Trophoblast cell (in vitro differentiated cells and primary cell): ENCODE data around the gene VPS29.

Experiments
- DNase-seq, 2 donors: peaks; one replicate each; pipeline ENCODE4 v3.0.0-alpha.2; 2016
- H2AFZ ChIP-seq: 2 replicates; pipeline ENCODE4 v1.6.1; 2013; ENCODE audit warnings: low read length, moderate library complexity, mild to moderate bottlenecking; ENCODE audit not compliant: insufficient read depth, poor library complexity
- H2AK5ac ChIP-seq: 2 replicates; pipeline ENCODE4 v1.6.1; 2013; ENCODE audit warnings: mild to moderate bottlenecking, low read length
- H2BK120ac ChIP-seq: 2 replicates; pipeline ENCODE4 v1.6.1; 2013; ENCODE audit warnings: low read length, mild to moderate bottlenecking, moderate library complexity; ENCODE audit not compliant: insufficient read depth, poor library complexity
- H2BK12ac ChIP-seq: 2 replicates; pipeline ENCODE4 v1.6.1; 2013; ENCODE audit warnings: mild to moderate bottlenecking, low read length, moderate library complexity
- H2BK5ac ChIP-seq: 2 replicates; pipeline ENCODE4 v1.6.1; 2013; ENCODE audit warnings: low read length, low read depth, moderate library complexity, mild to moderate bottlenecking; ENCODE audit not compliant: poor library complexity
- H3K14ac ChIP-seq: 2 replicates; pipeline ENCODE4 v1.6.1; 2013; ENCODE audit warnings: mild to moderate bottlenecking, low read length
- H3K18ac ChIP-seq: 2 replicates; pipeline ENCODE4 v1.6.1; 2013; ENCODE audit warnings: mild to moderate bottlenecking, low read length
- H3K23ac ChIP-seq: 2 replicates; pipeline ENCODE4 v1.6.1; 2013; ENCODE audit warnings: low read length
- H3K27ac ChIP-seq: 2 replicates; pipeline ENCODE4 v1.5.1; 2013; ENCODE audit warnings: low read depth, mild to moderate bottlenecking, inconsistent platforms, low read length, moderate library complexity
- H3K27me3 ChIP-seq: 2 replicates; pipeline ENCODE4 v1.6.1; 2013; ENCODE audit warnings: inconsistent platforms, mild to moderate bottlenecking, low read length, moderate library complexity; ENCODE audit not compliant: insufficient read depth
- H3K36me3 ChIP-seq, 2 experiments: 1 replicate in 1 of 2; 2 replicates in 1 of 2; pipeline ENCODE4 v1.6.1; 2013; ENCODE audit warnings: low read length in 2 of 2, mild to moderate bottlenecking in 2 of 2, moderate library complexity in 1 of 2; ENCODE audit not compliant: insufficient read depth in 2 of 2, control insufficient read depth in 1 of 2
- H3K4ac ChIP-seq: 2 replicates; pipeline ENCODE4 v1.6.1; 2013; ENCODE audit warnings: low read depth, mild to moderate bottlenecking, low read length, moderate library complexity
- H3K4me1 ChIP-seq, 2 experiments: 1 replicate in 1 of 2; 2 replicates in 1 of 2; pipeline ENCODE4 v1.6.1; 2013; ENCODE audit warnings: low read length in 2 of 2, mild to moderate bottlenecking in 2 of 2, moderate library complexity in 1 of 2; ENCODE audit not compliant: insufficient read depth in 2 of 2, control insufficient read depth in 1 of 2
- H3K4me2 ChIP-seq: 2 replicates; pipeline ENCODE4 v1.6.1; 2013; ENCODE audit warnings: inconsistent platforms, mild to moderate bottlenecking, low read length, moderate library complexity
- H3K4me3 ChIP-seq: 2 replicates; pipeline ENCODE4 v1.5.1; 2013; ENCODE audit warnings: mild to moderate bottlenecking, low read depth, low read length, inconsistent platforms
- H3K79me1 ChIP-seq: one replicate; pipeline ENCODE4 v1.6.1; 2013; ENCODE audit warnings: low read length
- H3K79me2 ChIP-seq: 2 replicates; pipeline ENCODE4 v1.6.1; 2013; ENCODE audit warnings: low read length, mild to moderate bottlenecking; ENCODE audit not compliant: control insufficient read depth, insufficient read depth, poor library complexity
- H3K9ac ChIP-seq: 2 replicates; pipeline ENCODE4 v1.6.1; 2013; ENCODE audit warnings: mild to moderate bottlenecking, low read length
- H3K9me3 ChIP-seq: 2 replicates; pipeline ENCODE4 v1.6.1; 2013; ENCODE audit warnings: low read depth, mild to moderate bottlenecking, control low read depth, inconsistent platforms, low read length; ENCODE audit not compliant: insufficient read depth
- H4K12ac ChIP-seq: 2 replicates; pipeline ENCODE4 v1.6.1; 2013; ENCODE audit warnings: low read depth, mild to moderate bottlenecking, low read length, moderate library complexity
- H4K8ac ChIP-seq: 2 replicates; pipeline ENCODE4 v1.6.1; 2013; ENCODE audit warnings: low read depth, mild to moderate bottlenecking, low read length, moderate library complexity
- H4K91ac ChIP-seq: one replicate; pipeline ENCODE4 v1.6.1; 2013; ENCODE audit warnings: low read depth, mild to moderate bottlenecking, low read length, moderate library complexity
- WGBS: extraction: QIAGEN DNeasy Blood & Tissue Kit; methylation state at CpG from one replicate; pipeline ENCODE4 v1.1.7; 2013; ENCODE audit warnings: missing lambda C conversion rate; ENCODE audit not compliant: insufficient read length, insufficient coverage; ENCODE audit errors: extremely low coverage; 5-methylcytosine and 5-hydroxymethylcytosine counted together

VPS29 gene

DNA sequence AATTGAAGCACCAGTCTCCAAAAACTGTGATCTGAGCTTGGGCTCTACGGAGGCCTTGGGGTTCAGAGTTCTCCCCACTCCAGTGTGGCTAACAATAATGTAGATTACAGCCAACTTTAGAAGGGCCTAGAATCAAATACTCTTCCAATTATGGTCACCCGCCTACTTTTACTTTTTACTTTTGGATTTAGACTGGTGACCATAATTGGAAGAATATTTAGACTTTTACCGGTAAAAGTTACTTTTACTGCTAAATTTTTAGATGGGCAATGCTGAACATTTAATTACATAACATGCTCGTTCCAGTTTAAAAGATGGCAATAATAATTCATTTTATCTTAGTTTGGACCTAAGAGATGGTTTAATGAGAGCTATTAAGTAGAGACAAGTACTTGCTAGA, 42.1 kb upstream of the VPS29 start:
- WGBS: no CpG with 5 or more reads among the region's 4 CpGs
- Histone ChIP-seq H3K79me1 (no peaks in the 10 kb centered on the region), H2BK5ac (no peak overlapping the region)

DNA sequence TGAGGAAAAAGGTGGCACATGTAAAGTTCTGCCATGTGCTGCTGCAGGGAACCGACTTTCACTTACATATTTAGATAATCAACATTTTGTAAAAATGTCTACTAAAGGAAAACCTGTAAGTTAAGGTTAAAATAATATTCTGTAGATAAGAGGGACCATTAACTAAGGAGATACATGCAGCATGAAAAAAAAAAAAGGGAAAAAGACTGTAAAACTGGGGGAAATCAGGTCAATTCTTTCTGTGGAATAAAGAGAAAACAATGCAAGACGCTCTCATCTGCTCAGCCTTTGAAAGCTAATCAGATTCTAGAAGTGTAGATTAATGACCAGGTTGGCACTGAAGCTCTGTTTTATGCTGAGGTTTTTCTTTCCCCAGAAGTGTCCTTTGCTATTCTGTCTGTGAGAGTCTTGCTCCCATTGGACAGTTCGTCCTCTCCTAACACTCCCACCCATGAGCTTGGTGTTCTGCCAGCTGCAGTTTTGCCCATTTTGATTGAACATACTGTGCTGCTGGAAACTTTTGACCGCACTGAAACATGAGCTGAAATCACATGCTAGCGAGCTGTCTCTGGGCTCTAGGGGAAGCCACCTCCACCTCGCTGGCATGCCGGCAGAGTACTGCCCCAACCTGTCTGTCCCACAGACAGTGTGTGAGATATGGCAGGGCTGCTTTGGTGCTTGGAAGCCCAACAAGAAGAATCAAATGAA, 41.5 kb upstream of the VPS29 start:
- Histone ChIP-seq H3K79me1 (no peaks in the 10 kb centered on the region), H4K8ac (no peak overlapping the region), H3K36me3 (peaks cover 4 to 6% of the 10 kb centered on the region in 2 experiments), H3K23ac (no peak overlapping the region), H2AK5ac (no peak overlapping the region), H2BK12ac (no peak overlapping the region), H3K9me3 (no peaks in the 10 kb centered on the region), H4K12ac (no peak overlapping the region), H3K27ac (no peak overlapping the region), H3K79me2 (no peaks in the 10 kb centered on the region), H3K4ac (no peak overlapping the region), H3K4me1 (peaks cover 0 to 5% of the 10 kb centered on the region in 2 experiments), H2BK120ac (no peak overlapping the region), H2BK5ac (no peak overlapping the region), H4K91ac (no peak overlapping the region), H3K9ac (no peak overlapping the region), H3K4me3 (no peak overlapping the region), H3K4me2 (no peak overlapping the region), H3K14ac (no peak overlapping the region), H3K18ac (no peak overlapping the region), H3K27me3 (no peaks in the 10 kb centered on the region), H2AFZ (no peak overlapping the region)
- WGBS: no CpG with 5 or more reads among the region's 7 CpGs
- no peak for DNase-seq

More for the DNA sequence above, 42.1 kb upstream of the VPS29 start:
- no peak overlapping the region for H2BK12ac ChIP-seq
- H3K79me2 ChIP-seq: no peaks in the 10 kb centered on the region
- H3K14ac ChIP-seq: no peak overlapping the region
- H3K4me2 ChIP-seq: no peak overlapping the region
- H2BK120ac ChIP-seq: no peak overlapping the region
- no peak overlapping the region for H3K23ac ChIP-seq
- no peak overlapping the region for H2AFZ ChIP-seq
- H2AK5ac ChIP-seq: no peak overlapping the region
- no peak overlapping the region for H3K9ac ChIP-seq
- no peaks in the 10 kb centered on the region for H3K27me3 ChIP-seq
- H3K4me3 ChIP-seq: no peak overlapping the region
- H3K18ac ChIP-seq: no peak overlapping the region
- H4K12ac ChIP-seq: no peak overlapping the region
- H3K4me1 ChIP-seq: peaks cover 0 to 5% of the 10 kb centered on the region in 2 experiments
- no peak overlapping the region for H4K8ac ChIP-seq
- H3K4ac ChIP-seq: no peak overlapping the region
- H4K91ac ChIP-seq: no peak overlapping the region
- H3K27ac ChIP-seq: no peak overlapping the region
- peaks cover 4% of the 10 kb centered on the region in 2 experiments for H3K36me3 ChIP-seq
- DNase-seq: no peak
- H3K9me3 ChIP-seq: no peaks in the 10 kb centered on the region

DNA sequence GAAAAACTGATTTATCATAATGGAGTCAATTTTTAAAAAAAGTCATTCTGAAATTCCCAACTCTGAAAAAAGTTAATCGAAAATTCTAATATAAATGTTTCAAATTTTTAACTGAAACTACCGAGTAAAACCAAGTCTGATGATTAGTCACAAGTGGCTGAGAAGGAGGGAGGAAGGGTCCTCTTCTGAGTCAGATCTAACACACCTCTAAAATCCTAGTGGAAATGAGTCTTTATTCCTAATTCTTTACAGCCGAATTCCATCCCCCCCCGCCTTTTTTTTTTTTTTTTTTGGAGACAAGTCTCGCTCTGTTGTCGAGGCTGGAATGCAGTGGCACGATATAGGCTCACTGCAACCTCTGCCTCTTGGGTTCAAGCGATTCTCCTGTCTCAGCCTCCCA, 38.1 kb upstream of the VPS29 start:
- Histone ChIP-seq H3K27me3 (no peaks in the 10 kb centered on the region), H3K23ac (no peak overlapping the region), H3K9ac (no peak overlapping the region), H2BK120ac (no peak overlapping the region), H3K4me3 (no peak overlapping the region), H2AK5ac (no peak overlapping the region), H3K18ac (no peak overlapping the region), H3K14ac (no peak overlapping the region), H3K36me3 (peaks cover 9 to 17% of the 10 kb centered on the region in 2 experiments), H3K79me2 (no peaks in the 10 kb centered on the region), H4K8ac (no peak overlapping the region), H2BK5ac (no peak overlapping the region), H2AFZ (no peak overlapping the region), H3K9me3 (no peaks in the 10 kb centered on the region), H3K79me1 (no peaks in the 10 kb centered on the region), H3K4me1 (peaks cover 3 to 5% of the 10 kb centered on the region in 2 experiments), H3K4me2 (no peak overlapping the region), H3K27ac (no peak overlapping the region), H4K12ac (no peak overlapping the region), H2BK12ac (no peak overlapping the region), H4K91ac (no peak overlapping the region), H3K4ac (no peak overlapping the region)
- no peak for DNase-seq
- WGBS: no CpG with 5 or more reads among the region's 8 CpGs

DNA sequence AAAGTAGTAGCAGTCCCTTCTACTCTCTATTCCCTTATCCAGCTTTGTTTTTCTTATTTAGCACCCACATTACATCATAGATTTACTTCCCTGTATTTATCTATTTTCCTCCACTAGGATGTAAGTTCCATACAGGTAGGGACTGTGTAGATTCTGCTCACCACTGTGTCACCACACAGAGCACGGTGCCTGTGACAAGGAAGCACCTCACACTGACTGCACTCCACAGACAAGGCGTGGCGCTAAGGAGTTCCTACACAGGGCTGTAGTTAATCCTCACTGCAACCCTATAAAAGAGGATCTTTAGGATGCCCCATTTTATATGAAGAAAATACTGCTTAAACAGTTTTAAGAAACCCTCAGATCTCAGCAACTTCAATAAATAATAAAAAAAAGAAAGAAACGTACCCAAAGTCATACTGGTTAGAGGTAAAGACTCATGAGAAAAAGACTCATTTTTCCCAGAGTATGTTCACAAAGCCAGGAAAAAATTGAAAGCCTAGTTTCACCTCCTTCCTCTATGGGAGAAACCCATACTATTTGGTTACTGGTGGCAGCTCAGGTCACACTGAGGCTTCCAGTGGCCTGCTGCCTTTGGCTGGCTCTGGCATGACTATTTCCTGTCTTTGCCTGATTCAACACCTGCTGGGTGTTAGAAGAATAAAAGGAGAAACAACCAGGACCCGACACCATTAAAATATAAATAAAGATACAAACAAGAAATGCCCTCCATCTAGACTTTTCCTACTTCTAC, 37.1 kb upstream of the VPS29 start:
- Histone ChIP-seq H3K9me3 (no peaks in the 10 kb centered on the region), H4K8ac (no peak overlapping the region), H3K18ac (no peak overlapping the region), H3K27ac (no peak overlapping the region), H4K91ac (no peak overlapping the region), H2AK5ac (no peak overlapping the region), H3K79me2 (no peaks in the 10 kb centered on the region), H2BK5ac (no peak overlapping the region), H3K9ac (no peak overlapping the region), H3K36me3 (peaks cover 9 to 17% of the 10 kb centered on the region in 2 experiments), H2AFZ (no peak overlapping the region), H3K4me2 (no peak overlapping the region), H3K14ac (no peak overlapping the region), H3K23ac (no peak overlapping the region), H3K79me1 (no peaks in the 10 kb centered on the region), H3K4me1 (peaks cover 3 to 5% of the 10 kb centered on the region in 2 experiments), H3K4me3 (no peak overlapping the region), H2BK12ac (no peak overlapping the region), H2BK120ac (no peak overlapping the region), H4K12ac (no peak overlapping the region), H3K4ac (no peak overlapping the region), H3K27me3 (no peaks in the 10 kb centered on the region)
- no CpG with 5 or more reads among the region's 5 CpGs for WGBS
- no peak for DNase-seq
